GM12892 (cell line): ENCODE results near the gene SFRP5.

Experiments
- POLR2A ChIP-seq: IDR thresholded peaks from 2 replicates; pipeline ENCODE4 v1.6.1; 2011; ENCODE audit warnings: low read depth, low read length, control low read depth
- POLR2AphosphoS5 ChIP-seq: IDR thresholded peaks from 2 replicates; pipeline ENCODE4 v1.6.1; 2011; ENCODE audit warnings: low read depth, low read length, control low read depth

DNA sequence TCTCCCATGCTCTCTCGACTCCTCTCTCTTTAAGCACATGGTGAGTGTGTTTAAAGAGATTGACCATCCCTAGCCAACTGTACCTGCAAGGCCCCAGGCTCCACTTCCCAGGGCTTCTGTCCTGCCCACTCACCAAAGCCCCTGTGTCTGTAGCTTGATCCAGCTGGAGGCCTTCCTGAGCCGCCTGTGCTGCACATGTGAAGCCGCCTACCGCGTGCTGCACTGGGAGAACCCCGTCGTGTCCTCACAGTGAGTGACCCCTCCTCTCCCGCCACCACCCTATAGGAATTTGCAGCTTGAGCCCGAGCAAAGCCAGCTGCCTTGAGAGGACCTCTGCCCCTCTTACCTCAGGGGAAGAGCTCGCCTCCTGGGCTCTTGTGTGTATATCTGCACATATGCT lies 23.7 kb downstream of the SFRP5 start:
- no peak for TF ChIP-seq POLR2A
- TF ChIP-seq POLR2AphosphoS5 = no peak
